IPS-NIHi11 (cell line): Measurements from ENCODE around the gene CD2BP2.
A peak's percentile ranks its signal among the peaks of the same experiment; 100 is the strongest.
"Not testable (repeated sequence)": the region's sequence is repeated elsewhere in the genome, so short reads cannot be mapped to it uniquely, and the experiment has no call there.

Experiments
- DNase-seq: peaks from one replicate; pipeline ENCODE4 v3.0.0; 2012; ENCODE audit warnings: mixed read lengths, low spot score

CD2BP2 gene

DNA sequence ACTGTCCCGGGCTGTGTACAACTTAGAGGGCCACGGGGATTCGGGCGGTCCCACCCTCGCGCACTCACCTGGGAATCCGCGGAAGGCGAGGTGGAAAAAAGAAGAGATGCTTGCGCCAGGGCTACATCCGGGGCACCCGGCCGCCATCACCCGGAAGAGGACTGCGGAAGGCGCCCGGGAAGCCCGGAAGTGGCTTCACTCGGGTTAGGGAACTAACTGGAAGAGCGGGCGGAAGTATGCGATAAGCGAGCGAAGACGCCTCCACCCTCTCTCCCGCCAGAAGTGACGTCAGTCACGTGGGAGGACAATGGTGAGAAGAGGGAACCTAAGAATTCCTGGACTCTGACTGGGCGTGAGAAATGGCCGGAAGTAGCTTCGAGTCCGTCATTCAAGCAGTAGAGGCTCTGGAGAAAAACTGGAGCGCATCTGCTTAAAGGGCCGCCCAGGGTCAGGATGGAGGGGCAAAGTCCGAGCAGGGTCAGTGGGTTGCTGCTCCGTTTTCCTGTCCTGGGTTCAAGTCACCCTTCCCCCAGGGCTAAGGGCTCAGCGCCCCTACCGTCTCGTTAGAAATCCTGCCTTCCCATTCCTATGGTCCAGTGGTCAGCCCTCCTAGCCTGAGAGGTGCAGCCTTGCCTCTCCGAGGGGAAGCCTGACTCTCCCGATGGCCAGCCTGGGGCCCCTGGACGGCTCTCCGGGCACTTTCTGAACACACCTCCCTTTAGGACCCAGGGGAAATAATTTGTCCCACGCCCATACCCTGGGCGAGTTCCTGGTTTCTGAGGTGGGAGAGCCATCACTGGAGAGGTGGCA is at the start of gene CD2BP2:
TSS of gene CD2BP2 (minus strand) at position 165 of the 810 bp plus-strand sequence. CDS start 627 bp downstream, outside the sequence.
- DNase-seq: peak; percentile 93

DNA sequence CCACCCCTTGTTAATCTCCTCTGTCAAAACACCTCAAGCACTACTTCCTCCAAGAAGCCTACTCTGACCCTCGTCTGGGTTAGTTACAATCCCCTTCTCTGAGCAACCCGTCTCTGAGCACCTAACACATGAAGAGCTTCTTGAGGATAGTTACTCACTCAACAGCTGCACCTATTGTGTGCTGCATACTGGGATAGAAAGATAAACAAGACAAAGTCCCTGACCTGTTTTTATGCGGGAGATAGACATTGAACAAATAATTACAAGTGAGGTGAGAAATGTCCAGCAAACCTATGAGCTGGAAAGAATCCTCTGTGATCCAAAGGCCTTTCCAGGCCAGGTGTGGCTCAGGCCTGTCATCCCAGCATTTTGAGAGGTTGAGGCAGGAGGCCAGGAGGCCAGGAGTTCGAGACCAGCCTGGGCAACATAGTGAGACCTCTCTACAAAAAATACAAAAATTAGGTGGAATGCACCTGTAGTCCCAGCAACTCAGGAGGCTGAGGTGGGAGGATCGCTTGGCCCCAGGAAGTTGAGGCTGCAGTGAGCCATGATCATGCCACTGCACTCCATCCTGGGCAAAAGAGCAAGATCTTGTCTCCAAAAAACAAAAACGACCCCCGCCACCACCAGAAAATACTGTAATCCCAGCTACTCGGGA is 46.8 kb upstream of the CD2BP2 start:
- no peak for DNase-seq

- no peak for DNase-seq
Observed at GRCh38 chr16:30399435-30400186, 44.5 kb upstream of the CD2BP2 start.

- DNase-seq: no peak
Observed at GRCh38 chr16:30398661-30399434, 43.7 kb upstream of the CD2BP2 start.

- no peak for DNase-seq
Observed at GRCh38 chr16:30397776-30398660, 42.9 kb upstream of the CD2BP2 start.

GRCh38 chr16:30397056-30397455 is 41.9 kb upstream of the CD2BP2 start:
- DNase-seq: no peak

DNA sequence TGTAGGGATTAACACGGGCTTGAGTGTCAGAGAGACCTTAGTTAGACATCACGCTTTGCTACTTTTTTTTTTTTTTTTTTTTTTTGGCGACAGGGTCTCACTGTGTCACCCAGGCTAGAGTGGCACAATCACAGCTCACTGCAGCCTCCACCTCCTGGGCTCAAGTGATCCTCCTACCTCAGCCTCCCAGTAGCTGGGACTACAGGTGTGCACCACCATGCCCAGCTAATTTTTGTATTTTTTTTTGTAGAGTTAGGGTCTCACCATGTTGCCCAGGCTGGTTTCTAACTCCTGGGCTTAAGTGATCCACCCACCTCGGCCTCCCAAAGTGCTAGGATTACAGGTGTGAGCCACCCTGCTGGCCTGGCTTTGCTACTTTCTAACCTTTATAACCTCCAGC is 41.5 kb upstream of the CD2BP2 start:
- DNase-seq: not testable (repeated sequence)

DNA sequence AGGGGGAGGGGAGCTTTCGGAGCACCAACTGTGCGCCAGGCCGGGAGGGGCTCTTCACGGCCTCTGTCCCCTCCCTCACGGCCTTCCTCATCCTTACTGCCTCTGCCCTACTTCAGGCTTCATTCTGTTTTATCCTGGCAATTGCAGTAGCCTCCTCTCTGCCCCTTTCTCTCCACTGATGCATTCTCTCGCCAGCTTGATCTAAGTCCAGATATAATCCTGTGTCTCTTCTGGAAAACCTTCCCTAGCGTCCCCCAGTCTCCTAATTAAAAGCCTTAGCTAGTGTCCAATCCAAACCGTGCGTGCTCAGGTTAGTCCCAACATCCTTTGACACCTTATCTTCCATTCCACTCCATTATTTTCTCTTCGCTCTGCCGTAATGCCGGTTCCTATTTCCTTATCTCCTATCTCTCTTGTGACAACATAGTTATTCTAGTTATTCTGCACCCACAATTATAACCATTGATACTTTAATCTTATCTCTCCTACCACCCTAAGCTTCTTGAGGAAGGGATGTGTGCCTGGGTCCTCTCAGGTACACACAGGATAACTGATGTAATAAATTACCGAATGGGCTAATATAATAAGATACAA is 41.0 kb upstream of the CD2BP2 start:
- no peak for DNase-seq

DNA sequence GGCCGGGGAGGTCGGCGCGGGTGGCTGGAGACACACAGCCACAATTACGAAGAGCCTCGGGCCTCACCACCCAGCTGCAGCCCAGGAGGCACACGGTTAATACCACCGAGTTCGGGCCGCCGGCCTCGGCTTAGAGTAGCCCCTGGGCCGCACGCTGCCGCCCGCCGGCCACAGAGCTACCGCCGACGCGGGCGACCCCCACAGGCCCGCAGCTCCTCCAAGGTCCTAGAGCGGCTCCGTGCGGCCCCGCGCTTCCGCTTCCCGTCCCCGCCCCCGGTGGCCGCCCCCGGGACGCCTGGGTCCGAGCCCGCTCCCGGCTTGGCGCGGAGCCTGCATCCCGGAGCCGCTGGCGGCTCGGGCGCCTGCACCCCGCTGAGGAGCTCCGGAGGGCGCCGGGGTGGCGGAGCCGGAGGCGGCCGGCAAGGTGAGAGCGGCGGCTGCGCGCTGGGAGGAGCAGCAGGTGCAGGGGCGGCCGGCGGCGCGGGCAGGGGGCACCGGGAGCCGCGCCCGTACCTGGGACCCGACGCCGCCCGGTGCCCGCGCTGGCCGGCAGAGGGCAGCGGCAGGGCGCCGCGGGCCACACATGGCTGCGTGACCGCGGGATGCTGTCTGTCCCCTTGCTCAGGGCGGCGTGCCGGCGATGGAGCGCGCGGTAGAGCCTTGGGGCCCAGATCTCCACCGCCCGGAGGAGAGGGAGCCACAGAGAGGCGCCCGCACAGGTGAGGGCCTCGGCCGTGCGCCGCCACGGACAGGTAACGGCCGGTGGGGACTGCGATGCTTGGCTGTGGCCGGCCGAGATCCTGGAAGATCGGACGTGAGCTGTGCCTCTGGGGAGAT is 40.3 kb upstream of the CD2BP2 start, which contains the start of gene ZNF48:
TSS of gene ZNF48 (plus strand) at position 266 of the 837 bp plus-strand sequence. CDS start at position 641, 375 bp downstream.
- DNase-seq: peak; percentile 87

- peak; percentile 75 for DNase-seq
Observed at GRCh38 chr16:30394592-30395154, 39.6 kb upstream of the CD2BP2 start.

GRCh38 chr16:30383521-30383920 is 28.4 kb upstream of the CD2BP2 start:
- DNase-seq: no peak

GRCh38 chr16:30382111-30382881 is 27.2 kb upstream of the CD2BP2 start, which contains the start of gene SEPTIN1:
Gene SEPTIN1 (minus strand): TSS chr16:30382561. CDS start chr16:30382542, 19 bp downstream.
- no peak for DNase-seq

GRCh38 chr16:30381291-30382041 is 26.4 kb upstream of the CD2BP2 start:
- DNase-seq: no peak

GRCh38 chr16:30380803-30381208 is 25.7 kb upstream of the CD2BP2 start:
- DNase-seq: no peak

GRCh38 chr16:30380072-30380802 is 25.1 kb upstream of the CD2BP2 start:
- DNase-seq: no peak

GRCh38 chr16:30379158-30379783 is 24.2 kb upstream of the CD2BP2 start:
- no peak for DNase-seq
